Measurements from ENCODE around the gene SPIN2B.
A peak's percentile ranks its signal among the peaks of the same experiment; 100 is the strongest.

- TF ChIP-seq CTCF (IDR thresholded peaks at IDR 0.05) (peak; percentile 31; the same call in 2 of the 3 replicates), NFE2L2 (conservative IDR thresholded peaks at IDR 0.05; ENCODE audit: low read length) (no peak), ZSCAN20 (CRISPR knock-in tag; IDR thresholded peaks at IDR 0.05) (no peak), PHF8 (IDR thresholded peaks at IDR 0.05; ENCODE audit: borderline replicate concordance, low read depth) (no peak), CEBPB (IDR thresholded peaks at IDR 0.05) (no peak), PBX3 (IDR thresholded peaks at IDR 0.05) (no peak), NPAS2 (CRISPR knock-in tag; IDR thresholded peaks at IDR 0.05; ENCODE audit: borderline replicate concordance) (no peak), USF2 (IDR thresholded peaks at IDR 0.05) (no peak), HOXA7 (CRISPR knock-in tag; IDR thresholded peaks at IDR 0.05) (no peak)
Measured at GRCh38 chrX:57156397-57157049, 35.2 kb upstream of the SPIN2B start.

Data from A549 (cell line).